ENCODE measurements around the gene SHROOM3. TPM values are rescaled to one million over a fixed set of nuclear protein-coding genes. Genes with fewer than 3 reads are reported as not detected.

The SHROOM3 gene
- total RNA-seq, 6 donors from 2014 or later, result 62.3 to 216 (median 116) TPM

GRCh38 chr4:76486588-76487276 lies 51.7 kb downstream of the SHROOM3 start:
- no peak overlapping the region for H3K27ac ChIP-seq
- H3K9me3 ChIP-seq, result no peaks in the 10 kb centered on the region
- H3K27me3 ChIP-seq, result no peaks in the 10 kb centered on the region
- H3K4me3 ChIP-seq, result no peak overlapping the region
- H3K36me3 ChIP-seq, result no peaks in the 10 kb centered on the region
- DNase-seq, result no peak
- no peak for TF ChIP-seq POLR2AphosphoS5 (IDR thresholded peaks at IDR 0.05)
- no peak for TF ChIP-seq CTCF (IDR thresholded peaks at IDR 0.05)
- TF ChIP-seq POLR2A (IDR thresholded peaks at IDR 0.05), result no peak
- no peak for TF ChIP-seq EP300 (IDR thresholded peaks at IDR 0.05)
- WGBS, 2 donors, result 79 to 83% methylated on average over 3 of the region's 3 CpGs
- H3K4me1 ChIP-seq, result no peaks in the 10 kb centered on the region
- no peak for ATAC-seq (ENCODE audit: low FRiP score in 2 of 2)

GRCh38 chr4:76487621-76488020 lies 52.6 kb downstream of the SHROOM3 start:
- no peak for TF ChIP-seq POLR2A (IDR thresholded peaks at IDR 0.05)
- no peak for TF ChIP-seq CTCF (IDR thresholded peaks at IDR 0.05)
- no peak for TF ChIP-seq EP300 (IDR thresholded peaks at IDR 0.05)
- no peak for TF ChIP-seq POLR2AphosphoS5 (IDR thresholded peaks at IDR 0.05)
- DNase-seq (no peak), ATAC-seq (ENCODE audit: low FRiP score in 2 of 2) (no peak)
- 100% methylated on average over 1 of the region's 1 CpG for WGBS, 2 donors
- Histone ChIP-seq H3K4me1 (no peaks in the 10 kb centered on the region), H3K9me3 (no peaks in the 10 kb centered on the region), H3K27me3 (no peaks in the 10 kb centered on the region), H3K36me3 (no peaks in the 10 kb centered on the region), H3K27ac (no peak overlapping the region), H3K4me3 (no peak overlapping the region)

- no peak overlapping the region for H3K4me3 ChIP-seq
- 88 to 93% methylated on average over 1 of the region's 1 CpG for WGBS, 2 donors
These were observed 53.4 kb downstream of the SHROOM3 start for GRCh38 chr4:76488455-76488854.

GRCh38 chr4:76488888-76489685 lies 54.1 kb downstream of the SHROOM3 start:
- TF ChIP-seq POLR2A (IDR thresholded peaks at IDR 0.05) (no peak), EP300 (IDR thresholded peaks at IDR 0.05) (no peak), POLR2AphosphoS5 (IDR thresholded peaks at IDR 0.05) (no peak), CTCF (IDR thresholded peaks at IDR 0.05) (no peak)
- WGBS, 2 donors, result 58 to 64% methylated on average over 4 of the region's 4 CpGs
- Histone ChIP-seq H3K9me3 (no peaks in the 10 kb centered on the region), H3K27me3 (no peaks in the 10 kb centered on the region), H3K4me3 (no peak overlapping the region), H3K27ac (no peak overlapping the region), H3K4me1 (peaks cover 0 to 3% (median 0%) of the 10 kb centered on the region in 4 donors), H3K36me3 (no peaks in the 10 kb centered on the region)
- ATAC-seq (ENCODE audit: low FRiP score in 2 of 2) (no peak), DNase-seq (no peak)

More at GRCh38 chr4:76488455-76488854, 53.4 kb downstream of the SHROOM3 start:
- Histone ChIP-seq H3K27me3 (no peaks in the 10 kb centered on the region), H3K27ac (no peak overlapping the region), H3K4me1 (no peaks in the 10 kb centered on the region), H3K36me3 (no peaks in the 10 kb centered on the region), H3K9me3 (no peaks in the 10 kb centered on the region)
- TF ChIP-seq CTCF (IDR thresholded peaks at IDR 0.05) (no peak), POLR2A (IDR thresholded peaks at IDR 0.05) (no peak), POLR2AphosphoS5 (IDR thresholded peaks at IDR 0.05) (no peak), EP300 (IDR thresholded peaks at IDR 0.05) (no peak)
- no peak for DNase-seq
- ATAC-seq (ENCODE audit: low FRiP score in 2 of 2), result no peak
